Vagina (tissue), 2 donors: ENCODE results near the gene NRG3. TPM values are rescaled to one million over a fixed set of nuclear protein-coding genes. Genes with fewer than 3 reads are reported as not detected.

Source experiments
- DNase-seq, 2 donors: peaks; one replicate each; pipeline ENCODE4 v3.0.0-alpha.2; 2017; ENCODE audit errors: extremely low spot score in 2 of 2
- H3K27ac ChIP-seq: fragments of 200-600 bp; sonication (generic); one replicate; pipeline ENCODE4 v1.5.1; 2019
- H3K27me3 ChIP-seq: fragments of 200-600 bp; sonication (generic); one replicate; pipeline ENCODE4 v1.5.1; 2019
- H3K36me3 ChIP-seq, 2 donors: fragments of 200-600 bp; sonication (generic); one replicate each; pipeline ENCODE4 v1.5.1; 2017 to 2019
- H3K4me1 ChIP-seq: fragments of 200-600 bp; sonication (generic); one replicate; pipeline ENCODE4 v1.5.1; 2019
- H3K4me3 ChIP-seq, 2 donors: fragments of 200-600 bp; sonication (generic); 1 replicate in 1 of 2; 2 replicates in 1 of 2; pipeline ENCODE4 v1.5.1; 2016 to 2019
- H3K9me3 ChIP-seq: fragments of 200-600 bp; sonication (generic); one replicate; pipeline ENCODE4 v1.5.1; 2019
- POLR2A ChIP-seq, 2 donors: fragments of 450-650 bp; IDR thresholded peaks; one replicate each; pipeline ENCODE4 v1.6.1; 2017; ENCODE audit warnings: antibody characterized with exemption in 2 of 2, mild to moderate bottlenecking in 2 of 2, moderate library complexity in 2 of 2
- POLR2AphosphoS5 ChIP-seq, 2 donors: sonication (generic); formaldehyde crosslinking; IDR thresholded peaks; one replicate each; pipeline ENCODE4 v1.9.0; 2017; ENCODE audit warnings: antibody characterized with exemption in 2 of 2, mild to moderate bottlenecking in 2 of 2, low read depth in 1 of 2; ENCODE audit not compliant: insufficient read depth in 1 of 2
- intact Hi-C: fragments of 100-400 bp; cut with DNase I; formaldehyde crosslinking; loops from one replicate; pipeline ENCODE4 v1.15.1; 2023
- total RNA-seq: library from RNA; depleted of rRNA; stranded (reverse); fragments of >200 nt; gene quantifications from one replicate; pipeline ENCODE4 v1.2.3, GENCODE V29; 2016
- TF ChIP-seq, protein P1 (sequence below), 3 experiments: fragments of 450-650 bp in 2 of 3; fragments of 200-600 bp in 1 of 3; sonication (generic) in 1 of 3; IDR thresholded peaks; one replicate each; pipeline ENCODE4 v1.5.1; 2017 to 2019; ENCODE audit warnings: antibody characterized with exemption in 3 of 3, mild to moderate bottlenecking in 2 of 3, moderate library complexity in 2 of 3

The NRG3 gene
- total RNA-seq, 1 donor from 2014 or later, result not detected

DNA sequence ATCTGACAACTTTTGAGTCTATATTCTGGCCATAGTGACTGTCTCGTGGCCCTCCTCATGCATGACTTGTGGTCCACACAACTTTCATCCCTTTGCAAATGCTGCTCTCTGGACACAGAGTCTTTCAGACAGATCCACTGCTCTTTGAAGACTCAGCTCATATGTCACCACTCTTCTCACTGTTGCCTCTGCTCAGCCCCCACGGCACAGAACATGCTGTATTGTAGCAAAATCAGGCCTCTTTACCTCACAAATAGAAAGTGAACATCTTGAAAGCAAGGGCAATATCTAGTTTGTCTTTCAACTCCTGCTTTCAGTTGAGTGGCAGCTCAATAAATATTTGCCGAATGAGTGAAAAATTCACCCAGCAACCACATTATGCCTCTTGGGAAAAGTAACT is 443.5 kb downstream of the NRG3 start:
- no peaks in the 10 kb centered on the region for H3K27me3 ChIP-seq
- H3K36me3 ChIP-seq, result no peaks in the 10 kb centered on the region
- no peak for DNase-seq
- intact Hi-C loops, result no loop called here
- TF ChIP-seq, protein P1, sequence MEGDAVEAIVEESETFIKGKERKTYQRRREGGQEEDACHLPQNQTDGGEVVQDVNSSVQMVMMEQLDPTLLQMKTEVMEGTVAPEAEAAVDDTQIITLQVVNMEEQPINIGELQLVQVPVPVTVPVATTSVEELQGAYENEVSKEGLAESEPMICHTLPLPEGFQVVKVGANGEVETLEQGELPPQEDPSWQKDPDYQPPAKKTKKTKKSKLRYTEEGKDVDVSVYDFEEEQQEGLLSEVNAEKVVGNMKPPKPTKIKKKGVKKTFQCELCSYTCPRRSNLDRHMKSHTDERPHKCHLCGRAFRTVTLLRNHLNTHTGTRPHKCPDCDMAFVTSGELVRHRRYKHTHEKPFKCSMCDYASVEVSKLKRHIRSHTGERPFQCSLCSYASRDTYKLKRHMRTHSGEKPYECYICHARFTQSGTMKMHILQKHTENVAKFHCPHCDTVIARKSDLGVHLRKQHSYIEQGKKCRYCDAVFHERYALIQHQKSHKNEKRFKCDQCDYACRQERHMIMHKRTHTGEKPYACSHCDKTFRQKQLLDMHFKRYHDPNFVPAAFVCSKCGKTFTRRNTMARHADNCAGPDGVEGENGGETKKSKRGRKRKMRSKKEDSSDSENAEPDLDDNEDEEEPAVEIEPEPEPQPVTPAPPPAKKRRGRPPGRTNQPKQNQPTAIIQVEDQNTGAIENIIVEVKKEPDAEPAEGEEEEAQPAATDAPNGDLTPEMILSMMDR (IDR thresholded peaks at IDR 0.05), result no peak
- H3K9me3 ChIP-seq, result no peaks in the 10 kb centered on the region
- H3K27ac ChIP-seq, result no peak overlapping the region
- no peaks in the 10 kb centered on the region for H3K4me1 ChIP-seq
- no peak overlapping the region for H3K4me3 ChIP-seq

DNA sequence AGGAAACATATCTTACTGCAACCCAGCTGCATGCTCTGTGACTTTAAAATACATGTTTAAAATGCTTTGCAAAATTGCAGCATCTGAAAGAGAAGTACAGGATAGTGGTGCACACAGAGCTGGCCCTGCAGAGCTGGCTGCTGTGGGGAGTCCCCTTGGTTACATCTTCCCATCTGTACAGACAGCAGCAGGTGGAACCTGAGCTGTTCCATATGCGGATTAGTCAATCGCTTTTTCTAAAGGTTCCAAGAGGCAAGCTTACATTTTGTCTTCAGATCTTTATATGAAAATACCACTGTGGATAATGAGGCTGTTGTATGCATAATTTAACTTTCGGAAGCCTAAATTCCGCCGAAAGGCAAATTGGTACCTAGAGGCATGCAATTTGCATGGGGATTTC is 444.1 kb downstream of the NRG3 start:
- DNase-seq, result no peak
- TF ChIP-seq POLR2AphosphoS5 (IDR thresholded peaks at IDR 0.05; ENCODE audit: insufficient read depth in 1 of 2, low read depth in 1 of 2), result no peak
- TF ChIP-seq POLR2A (IDR thresholded peaks at IDR 0.05), result no peak
- TF ChIP-seq, protein P1 (IDR thresholded peaks at IDR 0.05), result no peak
- intact Hi-C loops, result no loop called here
- Histone ChIP-seq H3K9me3 (no peaks in the 10 kb centered on the region), H3K4me1 (no peaks in the 10 kb centered on the region), H3K4me3 (no peak overlapping the region), H3K27ac (no peak overlapping the region), H3K36me3 (no peaks in the 10 kb centered on the region), H3K27me3 (no peaks in the 10 kb centered on the region)

DNA sequence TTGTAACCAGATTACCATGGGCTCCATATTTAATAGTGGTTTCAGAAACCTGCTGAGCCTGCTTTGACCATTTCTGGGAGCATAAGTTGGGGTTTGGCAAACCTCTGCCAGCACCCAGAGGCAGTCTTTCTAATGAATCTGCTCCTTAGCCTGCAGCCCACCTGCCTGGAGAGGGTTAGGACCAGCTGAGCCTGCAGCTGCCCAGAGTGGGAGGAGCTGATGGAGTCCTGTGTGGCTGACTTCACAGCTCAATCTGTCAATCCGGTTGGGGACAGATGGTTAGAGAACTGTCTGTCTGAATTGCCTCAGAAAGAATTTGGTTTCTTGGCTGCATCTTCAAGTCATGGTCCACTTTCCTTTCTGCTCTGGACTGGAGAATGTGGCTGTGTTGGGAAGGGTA is 444.6 kb downstream of the NRG3 start:
- H3K4me1 ChIP-seq, result no peaks in the 10 kb centered on the region
- H3K27me3 ChIP-seq, result no peaks in the 10 kb centered on the region
- no peaks in the 10 kb centered on the region for H3K9me3 ChIP-seq
- intact Hi-C loops, result no loop called here
- no peak overlapping the region for H3K4me3 ChIP-seq
- H3K27ac ChIP-seq, result no peak overlapping the region
- TF ChIP-seq POLR2AphosphoS5 (IDR thresholded peaks at IDR 0.05; ENCODE audit: insufficient read depth in 1 of 2, low read depth in 1 of 2) (no peak), POLR2A (IDR thresholded peaks at IDR 0.05) (no peak)
- TF ChIP-seq, protein P1 (IDR thresholded peaks at IDR 0.05), result no peak
- H3K36me3 ChIP-seq, result no peaks in the 10 kb centered on the region
- no peak for DNase-seq

DNA sequence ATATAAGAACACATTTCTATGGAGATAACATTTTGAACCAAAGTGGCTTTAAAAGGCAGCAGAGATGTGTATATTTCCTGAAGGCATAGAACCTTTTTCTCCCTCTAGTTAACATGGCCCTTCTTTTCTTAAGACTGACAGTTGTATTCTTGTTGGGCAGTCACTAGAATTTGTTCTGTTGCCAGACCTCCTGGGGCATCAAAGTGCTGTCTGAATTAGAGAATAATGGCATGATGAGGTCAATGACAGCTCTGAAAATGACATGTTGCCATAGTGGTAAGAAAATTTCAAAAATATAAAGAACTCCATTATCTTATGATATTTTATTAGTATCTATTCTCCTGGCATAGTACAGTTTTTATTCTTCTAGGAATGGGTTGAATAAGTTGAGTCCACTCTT is 446.7 kb downstream of the NRG3 start:
- Histone ChIP-seq H3K27me3 (no peaks in the 10 kb centered on the region), H3K9me3 (no peaks in the 10 kb centered on the region), H3K4me3 (no peak overlapping the region), H3K36me3 (no peaks in the 10 kb centered on the region), H3K27ac (no peak overlapping the region), H3K4me1 (no peaks in the 10 kb centered on the region)
- intact Hi-C loops, result no loop called here
- DNase-seq, result no peak
- TF ChIP-seq POLR2AphosphoS5 (IDR thresholded peaks at IDR 0.05; ENCODE audit: insufficient read depth in 1 of 2, low read depth in 1 of 2) (no peak), POLR2A (IDR thresholded peaks at IDR 0.05) (no peak)
- TF ChIP-seq, protein P1 (IDR thresholded peaks at IDR 0.05), result no peak

DNA sequence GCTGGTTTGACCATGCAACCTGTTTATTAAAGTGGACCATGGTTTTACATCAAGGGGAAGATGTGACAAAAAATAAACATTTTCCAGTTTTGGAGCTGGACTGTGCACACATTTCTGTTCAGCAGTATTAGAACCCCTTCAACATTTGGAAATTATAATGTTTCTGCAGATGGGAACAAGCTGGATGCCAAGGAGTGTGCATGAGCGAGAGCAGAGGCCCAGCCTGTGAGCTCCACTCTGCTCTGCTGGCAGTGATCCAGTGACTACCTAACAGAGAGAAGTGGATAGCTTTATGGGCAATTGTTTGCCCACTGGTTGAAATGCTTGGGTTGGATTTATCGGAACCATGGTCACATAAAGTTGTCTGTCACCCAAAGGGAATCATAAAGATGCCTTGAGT is 456.7 kb downstream of the NRG3 start:
- H3K4me1 ChIP-seq, result no peaks in the 10 kb centered on the region
- H3K27ac ChIP-seq, result no peak overlapping the region
- no peaks in the 10 kb centered on the region for H3K27me3 ChIP-seq
- no peaks in the 10 kb centered on the region for H3K36me3 ChIP-seq
- H3K4me3 ChIP-seq, result no peak overlapping the region
- intact Hi-C loops, result no loop called here
- DNase-seq, result no peak
- TF ChIP-seq, protein P1 (IDR thresholded peaks at IDR 0.05), result no peak
- H3K9me3 ChIP-seq, result no peaks in the 10 kb centered on the region
